Ishikawa (cell line): ENCODE measurements around the gene ARID1B.

Experiments
- CEBPB ChIP-seq: IDR thresholded peaks from 2 replicates; pipeline ENCODE4 v1.6.1; 2012
- CREB1 ChIP-seq: IDR thresholded peaks from 2 replicates; pipeline ENCODE4 v1.6.1; 2012; ENCODE audit warnings: low read depth
- EGR1 ChIP-seq: IDR thresholded peaks from 2 replicates; pipeline ENCODE4 v1.6.1; 2012
- EP300 ChIP-seq: IDR thresholded peaks from 2 replicates; pipeline ENCODE4 v1.6.1; 2012; ENCODE audit warnings: borderline replicate concordance
- FOXM1 ChIP-seq: IDR thresholded peaks from 2 replicates; pipeline ENCODE4 v1.6.1; 2012; ENCODE audit warnings: low read depth, borderline replicate concordance
- NFIC ChIP-seq: IDR thresholded peaks from 2 replicates; pipeline ENCODE4 v1.6.1; 2012
- RAD21 ChIP-seq: IDR thresholded peaks from 2 replicates; pipeline ENCODE4 v1.6.1; 2012; ENCODE audit warnings: low read depth
- TAF1 ChIP-seq: IDR thresholded peaks from 2 replicates; pipeline ENCODE4 v1.6.1; 2012; ENCODE audit warnings: low read depth, mild to moderate bottlenecking
- TCF12 ChIP-seq: IDR thresholded peaks from 2 replicates; pipeline ENCODE4 v1.6.1; 2012; ENCODE audit warnings: low read depth
- TEAD4 ChIP-seq: IDR thresholded peaks from 2 replicates; pipeline ENCODE4 v1.6.1; 2012
- YY1 ChIP-seq: IDR thresholded peaks from 2 replicates; pipeline ENCODE4 v1.6.1; 2012; ENCODE audit warnings: low read depth
- ZBTB7A ChIP-seq: IDR thresholded peaks from 2 replicates; pipeline ENCODE4 v1.6.1; 2012; ENCODE audit warnings: low read depth
- TF ChIP-seq, protein P1 (sequence below): IDR thresholded peaks from 2 replicates; pipeline ENCODE4 v1.6.1; 2012
- TF ChIP-seq, protein P2 (sequence below): IDR thresholded peaks from 2 replicates; pipeline ENCODE4 v1.6.1; 2012; ENCODE audit warnings: low read depth, mild to moderate bottlenecking
- TF ChIP-seq, protein P3 (sequence below): IDR thresholded peaks from 2 replicates; pipeline ENCODE4 v1.6.1; 2012

ARID1B gene

DNA sequence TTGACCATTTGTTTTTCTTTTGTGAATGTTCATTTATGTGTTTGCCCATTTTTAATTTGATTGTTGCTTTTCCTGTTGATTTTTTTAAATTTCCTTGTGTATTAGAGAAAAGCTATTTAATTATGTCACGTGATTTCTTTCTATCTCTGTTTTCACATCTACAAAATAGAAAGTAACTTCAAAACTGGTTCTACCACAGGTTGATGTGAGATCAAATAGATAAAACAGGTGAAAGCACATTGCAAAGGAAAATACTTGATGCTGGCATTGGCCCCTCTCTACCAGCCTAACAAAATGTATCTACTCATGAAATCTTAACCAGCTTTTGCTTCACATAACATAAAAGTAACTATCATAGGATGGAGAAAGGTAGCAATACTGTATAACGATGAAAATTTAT lies 416.9 kb downstream of the ARID1B start:
- TF ChIP-seq, protein P1, sequence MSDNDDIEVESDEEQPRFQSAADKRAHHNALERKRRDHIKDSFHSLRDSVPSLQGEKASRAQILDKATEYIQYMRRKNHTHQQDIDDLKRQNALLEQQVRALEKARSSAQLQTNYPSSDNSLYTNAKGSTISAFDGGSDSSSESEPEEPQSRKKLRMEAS, result no peak
- TF ChIP-seq EP300 (no peak), TCF12 (no peak), RAD21 (no peak), TEAD4 (no peak), ZBTB7A (no peak), YY1 (no peak)

DNA sequence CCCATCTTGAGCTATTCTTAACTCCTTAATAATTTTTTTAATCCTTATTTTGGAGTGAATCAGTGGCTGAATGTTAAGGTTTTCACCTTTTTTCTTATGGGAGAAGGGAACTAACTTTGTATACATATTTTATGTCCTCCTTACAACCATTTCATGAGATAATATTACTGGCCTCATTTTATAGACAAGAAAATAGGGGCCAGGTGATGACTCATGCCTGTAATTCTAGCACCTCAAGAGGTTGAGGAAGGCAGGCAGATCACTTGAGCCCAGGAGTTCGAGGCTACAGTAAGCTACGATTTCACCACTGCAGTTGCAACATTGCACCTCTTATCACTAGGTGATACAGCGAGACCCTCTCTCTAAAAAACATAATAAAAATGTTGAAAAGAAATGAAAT lies 417.5 kb downstream of the ARID1B start:
- TF ChIP-seq CREB1 (no peak), TEAD4 (no peak), EP300 (no peak), YY1 (no peak), FOXM1 (no peak), CEBPB (no peak), RAD21 (no peak), TAF1 (no peak)
- TF ChIP-seq, protein P1, result no peak
- TF ChIP-seq, protein P2, sequence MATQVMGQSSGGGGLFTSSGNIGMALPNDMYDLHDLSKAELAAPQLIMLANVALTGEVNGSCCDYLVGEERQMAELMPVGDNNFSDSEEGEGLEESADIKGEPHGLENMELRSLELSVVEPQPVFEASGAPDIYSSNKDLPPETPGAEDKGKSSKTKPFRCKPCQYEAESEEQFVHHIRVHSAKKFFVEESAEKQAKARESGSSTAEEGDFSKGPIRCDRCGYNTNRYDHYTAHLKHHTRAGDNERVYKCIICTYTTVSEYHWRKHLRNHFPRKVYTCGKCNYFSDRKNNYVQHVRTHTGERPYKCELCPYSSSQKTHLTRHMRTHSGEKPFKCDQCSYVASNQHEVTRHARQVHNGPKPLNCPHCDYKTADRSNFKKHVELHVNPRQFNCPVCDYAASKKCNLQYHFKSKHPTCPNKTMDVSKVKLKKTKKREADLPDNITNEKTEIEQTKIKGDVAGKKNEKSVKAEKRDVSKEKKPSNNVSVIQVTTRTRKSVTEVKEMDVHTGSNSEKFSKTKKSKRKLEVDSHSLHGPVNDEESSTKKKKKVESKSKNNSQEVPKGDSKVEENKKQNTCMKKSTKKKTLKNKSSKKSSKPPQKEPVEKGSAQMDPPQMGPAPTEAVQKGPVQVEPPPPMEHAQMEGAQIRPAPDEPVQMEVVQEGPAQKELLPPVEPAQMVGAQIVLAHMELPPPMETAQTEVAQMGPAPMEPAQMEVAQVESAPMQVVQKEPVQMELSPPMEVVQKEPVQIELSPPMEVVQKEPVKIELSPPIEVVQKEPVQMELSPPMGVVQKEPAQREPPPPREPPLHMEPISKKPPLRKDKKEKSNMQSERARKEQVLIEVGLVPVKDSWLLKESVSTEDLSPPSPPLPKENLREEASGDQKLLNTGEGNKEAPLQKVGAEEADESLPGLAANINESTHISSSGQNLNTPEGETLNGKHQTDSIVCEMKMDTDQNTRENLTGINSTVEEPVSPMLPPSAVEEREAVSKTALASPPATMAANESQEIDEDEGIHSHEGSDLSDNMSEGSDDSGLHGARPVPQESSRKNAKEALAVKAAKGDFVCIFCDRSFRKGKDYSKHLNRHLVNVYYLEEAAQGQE, result no peak
- TF ChIP-seq, protein P3, sequence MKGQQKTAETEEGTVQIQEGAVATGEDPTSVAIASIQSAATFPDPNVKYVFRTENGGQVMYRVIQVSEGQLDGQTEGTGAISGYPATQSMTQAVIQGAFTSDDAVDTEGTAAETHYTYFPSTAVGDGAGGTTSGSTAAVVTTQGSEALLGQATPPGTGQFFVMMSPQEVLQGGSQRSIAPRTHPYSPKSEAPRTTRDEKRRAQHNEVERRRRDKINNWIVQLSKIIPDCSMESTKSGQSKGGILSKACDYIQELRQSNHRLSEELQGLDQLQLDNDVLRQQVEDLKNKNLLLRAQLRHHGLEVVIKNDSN, result no peak

DNA sequence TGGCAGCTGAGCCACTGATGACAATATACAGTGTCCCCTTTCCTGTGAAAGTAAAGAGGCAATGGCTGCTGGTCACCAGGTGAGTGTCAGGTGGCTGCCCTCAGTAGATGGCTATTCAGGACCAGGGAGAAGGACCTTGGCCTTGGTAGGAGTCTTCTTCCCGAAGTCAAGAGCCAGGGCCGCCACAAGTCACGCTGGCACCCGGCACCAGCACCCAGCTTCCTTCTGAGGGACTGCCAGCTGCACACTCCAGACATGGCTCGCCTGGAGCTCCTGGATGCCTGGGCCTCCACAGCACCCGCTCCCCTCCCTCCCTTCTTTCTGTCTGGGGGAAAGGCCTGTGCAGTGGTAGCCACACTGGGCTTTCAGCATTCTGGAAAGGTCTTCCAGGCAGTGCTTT lies 419.2 kb downstream of the ARID1B start:
- TF ChIP-seq EP300 (no peak), TEAD4 (no peak), EGR1 (no peak), CREB1 (no peak), CEBPB (no peak), YY1 (no peak), TAF1 (no peak)
- TF ChIP-seq, protein P2, result no peak
- TF ChIP-seq, protein P3, result no peak

DNA sequence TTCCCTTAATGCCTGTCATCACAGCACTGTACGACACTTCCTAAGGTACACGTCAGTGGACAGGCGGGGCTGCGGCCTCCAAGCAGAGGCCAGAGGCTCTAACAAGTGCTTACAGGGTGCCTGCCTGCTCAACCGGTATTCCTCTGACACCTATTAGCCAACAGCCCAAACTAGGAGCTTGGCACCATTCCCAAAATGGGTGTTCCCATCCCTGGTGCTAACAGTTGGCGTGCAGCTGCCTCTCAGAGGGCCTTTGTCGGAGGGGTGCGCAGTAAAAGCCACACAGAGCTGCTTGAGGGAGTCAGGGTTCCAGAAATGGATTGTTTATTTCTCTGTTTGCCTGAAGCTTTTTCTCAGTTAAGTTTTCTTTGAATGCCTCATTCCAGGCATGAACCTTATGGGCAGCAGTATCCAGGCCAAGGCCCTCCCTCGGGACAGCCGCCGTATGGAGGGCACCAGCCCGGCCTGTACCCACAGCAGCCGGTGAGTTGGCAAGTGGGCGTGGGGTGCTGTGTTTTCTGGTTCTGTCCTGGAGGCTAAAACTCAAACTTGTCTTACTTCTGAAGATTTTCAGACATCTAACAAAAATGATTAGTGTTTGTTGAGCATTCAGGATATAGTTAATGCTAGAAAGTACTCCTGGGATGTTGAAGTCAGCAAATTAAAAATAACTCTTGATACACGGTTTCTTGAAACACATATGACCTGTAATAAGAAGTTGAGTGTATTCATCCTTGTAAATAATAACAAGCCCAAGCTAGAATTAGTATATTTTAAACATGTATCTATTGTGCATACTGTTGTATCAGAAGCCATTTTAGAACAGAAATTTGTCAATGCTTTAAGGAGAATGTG lies 421.5 kb downstream of the ARID1B start:
- TF ChIP-seq YY1 (no peak), TEAD4 (peak; percentile 57; the same call in 1 of the 2 replicates), TCF12 (peak; percentile 68; the same call in 1 of the 2 replicates), EP300 (peak; percentile 48; the same call in 1 of the 2 replicates), RAD21 (no peak), TAF1 (no peak), CREB1 (peak; percentile 65), NFIC (peak; percentile 95), EGR1 (no peak), ZBTB7A (no peak), CEBPB (peak; percentile 83)
- TF ChIP-seq, protein P1, result peak; percentile 76
- TF ChIP-seq, protein P3, result no peak

DNA sequence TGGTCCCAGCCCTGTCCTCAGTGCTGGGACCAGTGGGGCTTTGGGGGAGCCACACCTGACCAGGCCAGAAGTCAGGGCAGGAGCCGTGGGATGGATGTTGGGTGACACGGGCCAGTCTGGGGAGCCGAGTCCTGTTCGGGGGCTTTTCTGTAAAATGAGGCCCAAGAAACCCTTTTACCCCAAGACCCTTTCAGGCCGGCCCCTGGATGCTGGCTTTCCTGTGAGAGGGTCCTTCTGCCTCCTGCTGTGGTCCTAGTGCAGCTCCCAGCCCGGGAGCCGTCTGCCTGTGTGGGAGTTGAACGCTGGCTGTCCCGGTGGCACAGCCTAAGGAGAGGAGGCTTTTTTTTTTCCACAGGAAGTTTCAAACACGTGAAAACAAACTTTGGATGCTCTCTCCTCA lies 422.9 kb downstream of the ARID1B start:
- no peak for TF ChIP-seq EP300
- no peak for TF ChIP-seq RAD21
- TF ChIP-seq CEBPB, result no peak
- TF ChIP-seq, protein P2, result no peak
- no peak for TF ChIP-seq FOXM1
- no peak for TF ChIP-seq EGR1
- no peak for TF ChIP-seq CREB1
- no peak for TF ChIP-seq TAF1
- TF ChIP-seq, protein P3, result no peak
- no peak for TF ChIP-seq NFIC
- TF ChIP-seq TCF12, result no peak
